ENCODE measurements around the gene OR14J1.
"Not testable (repeated sequence)": the region's sequence is repeated elsewhere in the genome, so short reads cannot be mapped to it uniquely, and the experiment has no call there.

Gene OR14J1, protein sequence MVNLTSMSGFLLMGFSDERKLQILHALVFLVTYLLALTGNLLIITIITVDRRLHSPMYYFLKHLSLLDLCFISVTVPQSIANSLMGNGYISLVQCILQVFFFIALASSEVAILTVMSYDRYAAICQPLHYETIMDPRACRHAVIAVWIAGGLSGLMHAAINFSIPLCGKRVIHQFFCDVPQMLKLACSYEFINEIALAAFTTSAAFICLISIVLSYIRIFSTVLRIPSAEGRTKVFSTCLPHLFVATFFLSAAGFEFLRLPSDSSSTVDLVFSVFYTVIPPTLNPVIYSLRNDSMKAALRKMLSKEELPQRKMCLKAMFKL

DNA sequence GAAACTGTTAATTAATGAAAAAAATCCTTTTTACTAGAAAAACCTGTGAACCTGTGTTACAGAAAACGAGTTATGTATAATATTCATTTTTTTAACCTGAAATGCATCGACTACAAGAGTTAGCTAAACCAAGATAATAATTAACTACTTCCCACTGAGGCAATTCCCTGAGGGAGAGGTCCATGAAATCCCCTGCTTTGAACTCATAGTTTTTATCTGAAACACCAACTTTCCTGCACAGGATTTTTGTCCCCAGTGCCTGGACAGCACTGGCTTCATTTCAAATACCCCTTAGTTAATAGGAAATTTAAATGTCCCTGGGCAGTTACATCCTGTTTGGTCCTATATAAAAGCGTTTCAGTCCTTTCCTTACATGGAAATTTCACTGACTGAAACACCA, at the start of gene OR14J1:
Gene OR14J1 (plus strand): TSS at position 386 of the 400 bp plus-strand sequence. CDS start 4,989 bp downstream, outside the sequence.
- no peak for DNase-seq (ENCODE audit: low read depth in 3 of 3)

DNA sequence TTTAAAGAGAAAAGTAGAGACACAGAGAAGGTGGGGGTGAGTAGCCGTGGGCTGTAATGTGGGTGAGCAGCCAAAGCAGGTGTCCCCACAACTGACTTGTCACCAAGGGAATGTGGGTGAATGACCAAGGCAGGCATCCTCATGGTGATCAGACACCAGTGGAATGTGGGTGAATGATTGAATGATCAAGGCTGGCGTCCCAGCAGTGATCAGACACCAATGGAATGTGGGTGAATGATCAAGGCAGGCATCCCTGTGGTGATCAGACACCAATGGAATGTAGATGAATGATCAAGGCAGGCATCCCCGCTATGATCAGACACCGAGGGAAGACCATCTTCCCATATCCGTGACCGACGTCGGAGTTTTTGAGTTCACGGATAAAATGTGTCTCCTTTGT, 49.8 kb upstream of the OR14J1 start:
- no peak for DNase-seq (ENCODE audit: low read depth in 3 of 3)

DNA sequence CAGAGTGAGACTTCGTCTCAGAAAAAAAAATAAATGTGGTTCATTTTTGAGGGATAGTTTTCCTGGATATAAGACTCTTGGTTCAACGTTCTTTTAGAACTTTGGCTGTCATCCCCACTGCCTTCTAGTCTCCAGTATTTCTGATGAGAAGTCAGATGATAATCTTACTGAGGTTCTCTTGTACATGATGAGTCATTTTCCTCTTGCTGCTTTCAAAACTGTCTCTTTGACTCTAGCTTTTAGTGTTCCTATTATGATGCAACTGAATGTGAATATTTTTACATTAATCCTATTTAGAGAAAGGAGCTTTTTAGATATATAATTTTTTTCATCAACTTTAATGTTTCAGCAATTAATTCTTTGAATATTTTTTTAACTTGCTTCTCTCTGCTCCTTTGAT, 46.0 kb upstream of the OR14J1 start:
- DNase-seq (ENCODE audit: low read depth in 3 of 3), result no peak

DNA sequence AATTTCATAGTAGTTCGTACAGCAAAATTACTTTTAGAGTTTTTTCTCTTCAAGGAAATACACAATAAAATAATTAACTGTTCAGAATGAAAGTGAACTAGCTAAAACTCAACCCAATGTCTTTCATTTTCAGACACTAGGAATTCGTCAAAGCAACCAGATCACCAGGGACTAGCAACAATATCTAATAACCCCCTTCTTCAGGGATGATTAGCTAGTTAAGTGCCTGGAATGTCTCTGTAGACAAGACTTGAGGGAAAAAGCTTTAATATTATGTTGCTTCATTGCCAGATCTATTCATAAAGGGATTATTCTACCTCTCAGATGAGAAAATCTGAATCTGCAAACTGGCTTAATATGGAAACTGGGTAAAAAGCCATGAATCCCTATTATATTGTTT, 41.8 kb upstream of the OR14J1 start:
- no peak for DNase-seq (ENCODE audit: low read depth in 3 of 3)

DNA sequence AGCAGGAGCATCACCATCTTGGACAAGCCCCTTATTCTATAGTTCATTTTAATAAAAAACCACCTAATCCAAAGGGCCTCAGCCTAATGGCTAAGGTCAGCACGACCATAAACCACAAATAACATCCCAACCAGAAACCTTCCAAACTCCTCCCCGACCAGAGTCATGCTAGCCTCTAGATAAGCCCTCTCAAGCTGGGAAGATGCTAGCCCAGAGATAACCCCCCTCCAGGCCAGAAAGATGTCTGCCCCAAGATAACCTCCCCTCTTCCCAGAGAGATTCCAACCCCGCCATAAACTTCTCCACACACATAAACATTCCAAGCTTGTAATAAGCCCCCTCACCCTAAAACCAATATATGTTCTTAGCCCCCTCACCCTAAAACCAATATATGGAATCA, 38.5 kb upstream of the OR14J1 start:
- no peak for DNase-seq (ENCODE audit: low read depth in 3 of 3)

DNA sequence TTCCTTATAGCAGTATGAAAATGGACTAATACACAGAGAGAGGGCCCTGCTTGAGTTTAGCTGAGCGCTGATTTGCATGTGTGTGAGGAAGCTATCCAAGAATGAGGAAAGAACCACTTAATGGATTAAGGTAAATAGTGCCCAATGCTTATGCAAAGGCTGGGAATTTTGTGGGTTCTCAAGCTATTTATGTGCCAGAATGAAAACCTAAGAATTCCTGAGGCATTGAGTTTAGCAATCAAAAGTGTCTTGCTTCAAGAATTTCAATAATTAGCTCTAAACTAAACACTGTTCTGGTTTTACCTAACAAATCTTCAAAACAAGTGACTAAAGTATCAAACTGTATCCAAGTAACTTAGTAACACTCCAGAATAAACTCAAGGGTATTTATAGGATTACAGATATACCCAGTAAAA, 7.0 kb upstream of the OR14J1 start:
- DNase-seq (ENCODE audit: low read depth in 3 of 3), result no peak

DNA sequence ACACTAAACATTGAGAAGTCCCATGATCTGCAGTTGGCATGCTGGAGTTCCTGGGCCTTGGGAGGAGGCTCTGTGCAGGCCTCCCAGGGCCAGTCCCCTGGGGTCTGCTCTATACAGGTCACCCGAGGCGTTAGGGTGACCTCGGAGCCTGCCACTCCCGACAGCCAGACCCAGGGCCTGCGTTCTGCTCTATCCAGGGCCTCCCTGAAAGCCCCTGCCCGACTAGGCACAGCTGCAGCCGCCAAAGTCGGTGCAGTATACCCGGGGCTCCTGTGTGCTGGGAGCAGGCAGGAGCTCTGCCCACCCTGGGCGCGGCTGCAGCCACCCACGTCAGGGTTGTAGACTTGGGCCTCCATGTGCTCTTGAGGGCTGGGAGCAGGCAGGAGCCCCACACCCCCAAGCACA, 6.3 kb upstream of the OR14J1 start:
- no peak for DNase-seq (ENCODE audit: low read depth in 3 of 3)

DNA sequence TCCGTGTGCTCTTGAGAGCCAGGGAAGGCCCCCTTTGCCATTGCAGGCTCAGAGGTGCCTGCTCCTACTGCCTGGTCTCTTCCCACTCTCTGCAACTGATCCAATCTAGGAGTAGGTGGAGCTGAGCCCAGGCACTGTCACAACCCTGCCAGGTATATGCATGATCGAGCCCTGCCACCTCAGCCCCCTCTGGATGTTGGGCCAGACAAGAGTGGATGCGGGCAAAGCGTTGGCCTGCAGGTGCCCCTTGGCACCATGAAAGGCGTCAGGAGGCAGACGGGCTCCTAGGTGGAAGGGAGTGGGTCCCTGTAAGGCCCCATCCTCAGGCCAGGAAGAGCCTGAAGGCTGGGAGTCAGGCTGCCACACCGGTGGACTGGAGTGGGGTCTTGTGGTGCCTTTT, 5.9 kb upstream of the OR14J1 start:
- no peak for DNase-seq (ENCODE audit: low read depth in 3 of 3)

DNA sequence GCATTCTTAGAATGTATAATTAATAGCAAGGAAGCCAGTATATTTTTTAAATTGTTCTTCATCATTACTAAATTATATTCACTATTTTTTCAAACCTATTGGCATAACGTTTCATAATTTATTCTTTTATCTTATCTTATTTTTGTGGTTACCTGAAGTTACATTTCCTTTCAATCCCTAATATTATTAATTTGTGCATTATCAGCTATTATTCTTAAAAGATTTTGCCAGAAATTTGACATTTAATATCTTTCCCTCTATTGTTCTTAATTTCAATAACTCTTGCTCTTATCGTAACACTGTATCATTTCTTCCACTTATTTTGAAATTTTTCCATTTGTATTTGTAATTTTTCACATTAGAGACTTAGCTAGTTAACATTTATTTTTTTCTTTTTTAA, 18.4 kb downstream of the OR14J1 start:
- no peak for DNase-seq (ENCODE audit: low read depth in 3 of 3)

DNA sequence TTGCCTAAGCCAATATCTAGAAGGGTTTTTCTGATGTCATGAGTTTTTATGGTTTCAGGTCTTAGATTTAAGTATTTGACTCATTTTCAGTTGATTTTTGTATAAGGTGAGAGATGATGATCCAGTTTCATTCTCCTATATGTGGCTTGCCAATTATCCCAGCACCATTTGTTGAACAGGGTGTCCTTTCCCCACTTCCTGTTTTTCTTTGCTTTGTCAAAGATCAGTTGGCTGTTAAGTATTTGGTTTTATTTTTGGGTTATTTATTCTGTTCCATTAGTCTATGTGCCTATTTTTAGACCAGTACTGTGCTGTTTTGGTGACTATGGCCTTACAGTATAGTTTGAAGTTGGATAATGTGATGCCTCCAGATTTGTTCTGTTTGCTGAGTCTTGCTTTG, 21.8 kb downstream of the OR14J1 start:
- DNase-seq (ENCODE audit: low read depth in 3 of 3), result not testable (repeated sequence)

DNA sequence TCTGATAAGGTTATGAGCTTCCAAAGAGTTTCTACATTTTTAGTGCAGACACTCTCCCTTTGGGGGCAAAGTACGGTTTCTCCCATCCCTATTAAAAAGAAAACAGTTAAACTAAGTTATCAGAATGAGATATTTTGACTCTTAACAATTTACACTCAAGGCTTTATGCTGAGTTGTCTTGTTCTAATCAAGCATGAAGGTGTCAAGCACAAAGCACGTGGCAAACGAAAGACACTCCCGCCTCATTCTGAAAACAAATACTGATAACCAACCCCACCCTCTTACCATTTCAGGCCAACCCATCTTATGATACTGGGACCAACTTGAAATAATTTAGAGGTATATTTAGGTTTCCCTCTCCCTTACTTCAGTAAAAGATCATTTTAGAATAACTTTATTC, 24.3 kb downstream of the OR14J1 start:
- no peak for DNase-seq (ENCODE audit: low read depth in 3 of 3)

DNA sequence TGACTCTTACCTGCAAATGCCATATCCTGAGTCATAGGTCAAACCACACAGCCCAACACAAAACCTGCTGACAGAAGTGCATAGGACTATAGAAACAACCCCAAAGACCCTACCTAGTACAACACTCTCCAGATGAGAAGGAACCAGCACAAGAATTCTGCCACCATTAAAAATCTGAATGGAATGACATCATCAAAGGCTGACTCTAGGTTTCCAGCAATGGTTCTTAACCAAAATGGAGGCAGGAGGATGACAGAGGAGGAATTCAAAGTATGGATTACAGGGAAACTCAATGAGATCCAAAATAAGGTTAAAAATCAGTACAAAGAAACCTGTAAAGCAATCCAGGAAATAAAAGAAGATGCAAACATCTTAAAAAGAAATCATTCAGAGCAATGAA, 31.2 kb downstream of the OR14J1 start:
- no peak for DNase-seq (ENCODE audit: low read depth in 3 of 3)

DNA sequence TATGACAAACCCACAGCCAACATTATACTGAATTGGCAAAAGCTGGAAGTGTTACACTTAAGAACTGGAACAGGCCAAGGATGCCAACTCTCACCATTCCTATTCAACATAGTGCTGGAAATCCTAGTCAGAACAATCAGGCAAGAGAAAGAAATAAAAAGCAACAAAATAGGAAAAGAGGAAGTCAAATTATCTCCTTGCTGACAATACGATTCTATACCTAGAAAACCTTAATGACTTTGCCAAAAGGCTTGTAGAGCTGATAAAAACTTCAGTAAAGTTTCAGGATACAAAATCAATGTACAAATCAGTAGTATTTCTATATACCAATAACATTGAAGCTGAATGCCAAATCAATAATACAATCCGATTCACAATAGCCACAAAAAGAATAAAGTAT, 34.8 kb downstream of the OR14J1 start:
- DNase-seq (ENCODE audit: low read depth in 3 of 3), result no peak

DNA sequence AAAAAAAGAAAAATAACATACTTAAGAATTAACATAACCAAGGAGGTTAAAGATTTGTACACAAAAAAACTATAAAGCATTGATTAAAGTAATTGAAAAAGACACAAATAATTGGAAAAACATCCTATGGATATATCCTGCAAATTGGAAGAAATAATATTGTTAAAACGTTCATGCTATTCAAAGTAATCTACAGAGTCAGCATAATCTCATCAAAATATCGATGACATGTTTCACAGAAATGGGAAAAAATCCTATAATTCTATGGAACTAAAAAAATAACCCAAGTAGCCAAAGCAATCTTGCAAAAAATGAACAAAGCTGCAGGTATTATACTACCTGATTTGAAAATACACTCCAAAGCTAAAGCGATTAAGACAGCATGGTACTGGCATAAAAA, 43.9 kb downstream of the OR14J1 start:
- DNase-seq (ENCODE audit: low read depth in 3 of 3), result no peak

DNA sequence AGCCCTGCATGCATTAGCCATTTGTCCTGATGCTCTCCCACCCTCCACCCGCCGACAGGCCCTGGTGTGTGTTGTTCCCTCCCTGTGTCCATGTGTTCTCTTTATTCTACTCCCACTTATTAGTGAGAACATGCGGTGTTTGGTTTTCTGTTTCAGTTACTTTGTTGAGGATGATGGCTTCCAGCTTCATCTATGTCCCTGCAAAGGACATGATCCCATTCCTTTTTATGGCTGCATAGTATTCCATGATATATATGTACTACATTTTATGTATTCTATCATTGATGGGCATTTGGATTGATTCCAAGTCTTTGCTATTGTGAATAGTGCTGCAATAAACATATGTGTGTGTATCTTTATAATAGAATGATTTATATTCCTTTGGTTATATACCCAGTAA, 47.8 kb downstream of the OR14J1 start:
- DNase-seq (ENCODE audit: low read depth in 3 of 3), result not testable (repeated sequence)

DNA sequence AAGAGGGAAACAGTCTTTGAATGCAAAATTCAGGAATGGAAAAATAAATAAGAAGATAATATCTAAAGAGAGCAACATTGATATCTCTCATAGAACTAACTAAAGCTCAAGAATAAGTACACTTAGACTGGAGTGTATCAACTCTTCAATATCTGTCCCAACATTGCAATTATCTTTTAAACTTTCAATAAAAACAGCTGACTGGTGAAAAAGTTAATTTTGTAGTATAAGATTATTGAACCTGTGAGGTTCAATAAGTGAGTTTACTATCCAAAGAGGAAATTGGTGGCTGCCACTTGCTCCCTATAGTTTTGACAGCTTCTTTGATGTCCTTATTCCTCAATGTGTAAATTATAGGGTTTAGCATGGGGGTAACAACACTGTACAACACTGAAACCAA, 53.5 kb downstream of the OR14J1 start:
- no peak for DNase-seq (ENCODE audit: low read depth in 3 of 3)

DNA sequence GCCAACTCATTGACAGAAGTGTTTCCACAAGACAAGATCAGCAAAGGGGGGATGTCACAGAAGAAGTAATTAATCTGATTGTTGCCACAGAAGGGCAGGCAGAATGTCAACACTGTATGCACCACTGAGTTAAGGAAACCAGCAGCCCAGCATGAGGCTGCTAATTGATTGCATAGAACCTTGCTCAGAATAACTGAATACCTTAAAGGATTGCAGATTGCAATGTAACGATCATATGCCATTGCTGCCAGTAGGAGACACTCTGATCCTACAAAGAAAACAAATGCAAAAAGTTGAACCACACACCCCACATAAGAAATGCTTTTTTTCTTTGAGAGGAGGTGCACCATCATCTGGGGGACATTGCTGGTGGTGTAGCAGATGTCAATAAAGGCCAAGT, 54.1 kb downstream of the OR14J1 start:
- DNase-seq (ENCODE audit: low read depth in 3 of 3), result no peak

Measured in stimulated activated CD4-positive, alpha-beta T cell treated with anti-CD3 and anti-CD28 coated beads, TNF-alpha, amount 100 ng/mL, for 24 hours (primary cell).